Urothelium cell line (cell line): ENCODE measurements around the gene MXRA7.

Experiments
- DNase-seq: peaks from one replicate; pipeline ENCODE4 v3.0.0; 2011; ENCODE audit warnings: low spot score, mixed read lengths
- FAIRE-seq: peaks from 2 replicates; lab custom pipeline; 2011; peaks lifted over from hg19 to GRCh38; lab: Jason Lieb, UNC

The MXRA7 gene

GRCh38 chr17:76697702-76698465 lies 12.9 kb downstream of the MXRA7 start:
- DNase-seq (no peak), FAIRE-seq (peak; percentile 42)

- no peak for FAIRE-seq
- DNase-seq: no peak
Observed at GRCh38 chr17:76696763-76697701, 13.7 kb downstream of the MXRA7 start.

- no peak for FAIRE-seq
Observed at GRCh38 chr17:76695059-76695831, 15.5 kb downstream of the MXRA7 start.

GRCh38 chr17:76691379-76692191 lies 19.2 kb downstream of the MXRA7 start:
- FAIRE-seq (no peak), DNase-seq (no peak)

More at GRCh38 chr17:76695059-76695831, 15.5 kb downstream of the MXRA7 start:
- DNase-seq: no peak

- FAIRE-seq (no peak), DNase-seq (no peak)
Observed at GRCh38 chr17:76690596-76691280, 20.0 kb downstream of the MXRA7 start.

GRCh38 chr17:76689859-76690258 lies 20.9 kb downstream of the MXRA7 start:
- DNase-seq: no peak
- FAIRE-seq: no peak

GRCh38 chr17:76688165-76688622 lies 22.6 kb downstream of the MXRA7 start:
- FAIRE-seq: no peak
- no peak for DNase-seq

GRCh38 chr17:76687298-76688164 lies 23.2 kb downstream of the MXRA7 start:
- DNase-seq (no peak), FAIRE-seq (no peak)

- no peak for FAIRE-seq
- no peak for DNase-seq
Observed at GRCh38 chr17:76686538-76687297, 24.0 kb downstream of the MXRA7 start.

- DNase-seq (no peak), FAIRE-seq (no peak)
Observed at GRCh38 chr17:76685846-76686245, 24.9 kb downstream of the MXRA7 start.

GRCh38 chr17:76685366-76685765 lies 25.4 kb downstream of the MXRA7 start:
- FAIRE-seq (peak; percentile 80), DNase-seq (no peak)

- FAIRE-seq: no peak
- DNase-seq: no peak
Observed at GRCh38 chr17:76684756-76685155, 26.0 kb downstream of the MXRA7 start.

GRCh38 chr17:76683921-76684745 lies 26.6 kb downstream of the MXRA7 start:
- FAIRE-seq: no peak

GRCh38 chr17:76683011-76683755 lies 27.6 kb downstream of the MXRA7 start:
- FAIRE-seq (no peak), DNase-seq (no peak)

More at GRCh38 chr17:76683921-76684745, 26.6 kb downstream of the MXRA7 start:
- no peak for DNase-seq

GRCh38 chr17:76682296-76682695 lies 28.5 kb downstream of the MXRA7 start:
- peak; percentile 52 for FAIRE-seq

More at GRCh38 chr17:76682296-76682695, 28.5 kb downstream of the MXRA7 start:
- no peak for DNase-seq
